ENCODE results near the gene GNAI3.

- TF ChIP-seq CTCF (tag by site-specific recombination; IDR thresholded peaks at IDR 0.05) (no peak), ZBTB1 (tag by site-specific recombination; IDR thresholded peaks at IDR 0.05) (no peak), ZNF324 (tag by site-specific recombination; IDR thresholded peaks at IDR 0.05) (no peak), ZSCAN4 (tag by site-specific recombination; IDR thresholded peaks at IDR 0.05) (no peak), ZNF184 (tag by site-specific recombination; IDR thresholded peaks at IDR 0.05) (no peak), ZNF239 (tag by site-specific recombination; IDR thresholded peaks at IDR 0.05) (no peak), PRDM10 (tag by site-specific recombination; IDR thresholded peaks at IDR 0.05) (no peak), ZFP37 (tag by site-specific recombination; IDR thresholded peaks at IDR 0.05) (no peak), ZNF350 (tag by site-specific recombination; IDR thresholded peaks at IDR 0.05) (no peak)
These were observed 65.1 kb downstream of the GNAI3 start for GRCh38 chr1:109613361-109614147.
